Fibroblast of mammary gland (primary cell): ENCODE data around the gene SPI1.

ENCODE experiments used
- DNase-seq: peaks from one replicate; pipeline ENCODE4 v3.0.0-alpha.2; 2010; ENCODE audit warnings: low read depth
- H3K4me3 ChIP-seq: 2 replicates; pipeline ENCODE4 v1.5.1; 2011; ENCODE audit warnings: low read depth, mild to moderate bottlenecking, low read length, moderate library complexity; ENCODE audit not compliant: control insufficient read depth
- CTCF ChIP-seq: conservative IDR thresholded peaks from 2 replicates; pipeline ENCODE4 v1.5.1; 2011; ENCODE audit warnings: low read depth, low read length, inconsistent platforms; ENCODE audit not compliant: control insufficient read depth, insufficient read depth

Gene SPI1

GRCh38 chr11:47327949-47328348 is 50.4 kb downstream of the SPI1 start:
- no peak for DNase-seq
- H3K4me3 ChIP-seq: no peak overlapping the region
- TF ChIP-seq CTCF: no peak

- no peak for TF ChIP-seq CTCF
- no peak for DNase-seq
- no peak overlapping the region for H3K4me3 ChIP-seq
These were observed 51.3 kb downstream of the SPI1 start for GRCh38 chr11:47327025-47327424.

- DNase-seq: no peak
- TF ChIP-seq CTCF: no peak
- no peak overlapping the region for H3K4me3 ChIP-seq
These were observed 52.1 kb downstream of the SPI1 start for GRCh38 chr11:47326198-47326597.

GRCh38 chr11:47325271-47326041 is 52.9 kb downstream of the SPI1 start:
- TF ChIP-seq CTCF: no peak
- no peak overlapping the region for H3K4me3 ChIP-seq
- no peak for DNase-seq

GRCh38 chr11:47324520-47324919 is 53.8 kb downstream of the SPI1 start:
- H3K4me3 ChIP-seq: no peak overlapping the region
- no peak for DNase-seq
- TF ChIP-seq CTCF: no peak

GRCh38 chr11:47318166-47318565 is 60.2 kb downstream of the SPI1 start:
- H3K4me3 ChIP-seq: no peak overlapping the region
- TF ChIP-seq CTCF: no peak
- no peak for DNase-seq
